HEK293 (cell line): ENCODE data around the gene GSTM4.
"Not testable (repeated sequence)": the region's sequence is repeated elsewhere in the genome, so short reads cannot be mapped to it uniquely, and the experiment has no call there.

ENCODE experiments used
- CTCF ChIA-PET: fragments of 350-600 bp; formaldehyde crosslinking; extraction: SDS; loops from one replicate; lab custom pipeline; 2021; ENCODE audit warnings: antibody characterized with exemption; lab: Yijun Ruan, JAX
- POLR2A ChIA-PET: fragments of 300-600 bp; formaldehyde crosslinking; extraction: SDS; loops from one replicate; lab custom pipeline; 2020; ENCODE audit warnings: antibody characterized with exemption, inconsistent platforms; lab: Yijun Ruan, JAX
- H3K27ac ChIP-seq: fragments of 200-500 bp; sonication (Bioruptor generic); 2 replicates; pipeline ENCODE4 v1.5.1; 2014; ENCODE audit warnings: low read depth, low read length, control low read depth, inconsistent platforms; ENCODE audit errors: extremely low read depth
- H3K36me3 ChIP-seq, 2 experiments: fragments of 200-500 bp in 1 of 2; sonication (Bioruptor generic) in 1 of 2; 1 replicate in 1 of 2; 2 replicates in 1 of 2; pipeline ENCODE4 v1.5.1; 2014 to 2017; ENCODE audit warnings: inconsistent platforms in 2 of 2, low read length in 2 of 2; ENCODE audit not compliant: control insufficient read depth in 2 of 2, insufficient read depth in 1 of 2
- H3K4me1 ChIP-seq: fragments of 200-500 bp; sonication (Bioruptor generic); 2 replicates; pipeline ENCODE4 v1.5.1; 2014; ENCODE audit warnings: mild to moderate bottlenecking, low read length, inconsistent platforms; ENCODE audit not compliant: control insufficient read depth, insufficient read depth
- H3K4me3 ChIP-seq: 2 replicates; pipeline ENCODE4 v1.5.1; 2011; ENCODE audit warnings: low read depth, mild to moderate bottlenecking, control low read depth, low read length, moderate library complexity
- H3K9me3 ChIP-seq: fragments of 200-500 bp; sonication (Bioruptor generic); 2 replicates; pipeline ENCODE4 v1.5.1; 2014; ENCODE audit warnings: low read depth, low read length, inconsistent platforms; ENCODE audit not compliant: control insufficient read depth, insufficient read depth
- GLI2 ChIP-seq: fragments of 450-650 bp; formaldehyde crosslinking; IDR thresholded peaks from 2 replicates; pipeline ENCODE4; 2017; ENCODE audit warnings: missing biosample characterization, missing genetic modification characterization, low read depth, borderline replicate concordance
- GLIS2 ChIP-seq: fragments of 450-650 bp; formaldehyde crosslinking; IDR thresholded peaks from 2 replicates; pipeline ENCODE4 v1.5.1; 2016; ENCODE audit warnings: missing biosample characterization, missing genetic modification characterization
- KLF9 ChIP-seq: fragments of 450-650 bp; formaldehyde crosslinking; IDR thresholded peaks from 2 replicates; pipeline ENCODE4 v1.5.1; 2016; ENCODE audit warnings: missing biosample characterization, missing genetic modification characterization, low read depth
- PATZ1 ChIP-seq: fragments of 450-650 bp; formaldehyde crosslinking; IDR thresholded peaks from 2 replicates; pipeline ENCODE4 v1.5.1; 2016; ENCODE audit warnings: missing biosample characterization, missing genetic modification characterization
- WT1 ChIP-seq: fragments of 450-650 bp; formaldehyde crosslinking; IDR thresholded peaks from 2 replicates; pipeline ENCODE4 v1.5.1; 2016; ENCODE audit warnings: missing biosample characterization, missing genetic modification characterization
- YY1 ChIP-seq: fragments of 450-650 bp; formaldehyde crosslinking; IDR thresholded peaks from 2 replicates; pipeline ENCODE4 v1.5.1; 2018; ENCODE audit warnings: missing biosample characterization, missing genetic modification characterization
- ZBTB21 ChIP-seq: fragments of 450-650 bp; formaldehyde crosslinking; IDR thresholded peaks from 2 replicates; pipeline ENCODE4 v1.5.1; 2017; ENCODE audit warnings: missing biosample characterization, missing genetic modification characterization
- ZBTB7A ChIP-seq: fragments of 450-650 bp; formaldehyde crosslinking; IDR thresholded peaks from 2 replicates; pipeline ENCODE4 v1.5.1; 2016; ENCODE audit warnings: low read depth, missing biosample characterization, missing genetic modification characterization
- ZIC2 ChIP-seq: fragments of 450-650 bp; formaldehyde crosslinking; IDR thresholded peaks from 2 replicates; pipeline ENCODE4 v1.5.1; 2016; ENCODE audit warnings: missing biosample characterization, missing genetic modification characterization
- ZNF114 ChIP-seq: fragments of 450-650 bp; formaldehyde crosslinking; IDR thresholded peaks from 2 replicates; pipeline ENCODE4 v1.5.0; 2017; ENCODE audit warnings: missing biosample characterization, missing genetic modification characterization
- ZNF174 ChIP-seq: fragments of 450-650 bp; formaldehyde crosslinking; IDR thresholded peaks from 2 replicates; pipeline ENCODE4 v1.5.0; 2017; ENCODE audit warnings: missing biosample characterization, mild to moderate bottlenecking, missing genetic modification characterization
- ZNF433 ChIP-seq: fragments of 450-650 bp; formaldehyde crosslinking; IDR thresholded peaks from 2 replicates; pipeline ENCODE4 v1.5.1; 2016; ENCODE audit warnings: missing biosample characterization, missing genetic modification characterization, low read depth
- ZNF549 ChIP-seq: fragments of 450-650 bp; IDR thresholded peaks from 2 replicates; pipeline ENCODE4 v1.5.1; 2018; ENCODE audit warnings: missing biosample characterization, missing genetic modification characterization, mild to moderate bottlenecking, inconsistent platforms, moderate library complexity
- ZNF560 ChIP-seq: fragments of 450-650 bp; formaldehyde crosslinking; IDR thresholded peaks from 2 replicates; pipeline ENCODE4 v1.5.1; 2017; ENCODE audit warnings: missing biosample characterization, missing genetic modification characterization, borderline replicate concordance
- ZNF580 ChIP-seq: fragments of 450-650 bp; formaldehyde crosslinking; IDR thresholded peaks from 2 replicates; pipeline ENCODE4 v1.5.1; 2016; ENCODE audit warnings: missing biosample characterization, missing genetic modification characterization
- ZNF623 ChIP-seq: fragments of 450-650 bp; formaldehyde crosslinking; IDR thresholded peaks from 2 replicates; pipeline ENCODE4 v1.5.1; 2016; ENCODE audit warnings: missing biosample characterization, missing genetic modification characterization
- ZNF624 ChIP-seq: fragments of 450-650 bp; formaldehyde crosslinking; IDR thresholded peaks from 2 replicates; pipeline ENCODE4 v1.5.1; 2017; ENCODE audit warnings: missing biosample characterization, missing genetic modification characterization
- ZNF654 ChIP-seq: fragments of 450-650 bp; formaldehyde crosslinking; IDR thresholded peaks from 2 replicates; pipeline ENCODE4 v1.5.1; 2016; ENCODE audit warnings: low read depth, missing biosample characterization, missing genetic modification characterization
- ZNF791 ChIP-seq: fragments of 450-650 bp; formaldehyde crosslinking; IDR thresholded peaks from 2 replicates; pipeline ENCODE4 v1.5.1; 2016; ENCODE audit warnings: missing biosample characterization, missing genetic modification characterization
- ZSCAN4 ChIP-seq: fragments of 450-650 bp; formaldehyde crosslinking; IDR thresholded peaks from 2 replicates; pipeline ENCODE4 v1.5.1; 2017; ENCODE audit warnings: missing biosample characterization, missing genetic modification characterization

The GSTM4 gene

GRCh38 chr1:109687641-109688499 is 32.0 kb downstream of the GSTM4 start, which contains the start of gene GSTM1:
Gene GSTM1 (plus strand): TSS chr1:109687817. CDS start chr1:109687874, 57 bp downstream.
- Histone ChIP-seq H3K36me3 (no peaks in the 10 kb centered on the region), H3K27ac (no peak within 1 kb of the TSS), H3K4me1 (no peaks in the 10 kb centered on the region)
- CTCF ChIA-PET = no interaction called here
- TF ChIP-seq ZNF624 (tag by site-specific recombination) (no peak), ZBTB7A (tag by site-specific recombination) (no peak), ZNF114 (tag by site-specific recombination) (no peak), ZNF433 (tag by site-specific recombination) (no peak), WT1 (no peak), ZNF623 (no peak), ZNF549 (tag by site-specific recombination) (no peak), ZIC2 (tag by site-specific recombination) (no peak)
- TF ChIP-seq, all 188 proteins: peak for 0
- H3K9me3 ChIP-seq = no peaks in the 10 kb centered on the region
- no peak within 1 kb of the TSS for H3K4me3 ChIP-seq
- POLR2A ChIA-PET = no interaction called here

- no peak overlapping the region for H3K27ac ChIP-seq
- no peak for TF ChIP-seq KLF9 (tag by site-specific recombination)
- no peak for TF ChIP-seq ZNF624 (tag by site-specific recombination)
- no peak for TF ChIP-seq PATZ1
- no peak for TF ChIP-seq ZNF654 (tag by site-specific recombination)
- TF ChIP-seq ZNF791 = no peak
- no peak for TF ChIP-seq ZNF560 (tag by site-specific recombination)
- TF ChIP-seq ZSCAN4 (tag by site-specific recombination) = no peak
- no peak for TF ChIP-seq GLIS2 (tag by site-specific recombination)
- CTCF ChIA-PET = no interaction called here
- no peaks in the 10 kb centered on the region for H3K4me1 ChIP-seq
- no peak overlapping the region for H3K4me3 ChIP-seq
- no peaks in the 10 kb centered on the region for H3K36me3 ChIP-seq
- no peaks in the 10 kb centered on the region for H3K9me3 ChIP-seq
- POLR2A ChIA-PET = no interaction called here
Measured at GRCh38 chr1:109689844-109690405, 34.0 kb downstream of the GSTM4 start.

- no peaks in the 10 kb centered on the region for H3K36me3 ChIP-seq
- no peaks in the 10 kb centered on the region for H3K9me3 ChIP-seq
- ChIA-PET POLR2A (no interaction called here), CTCF (no interaction called here)
- H3K27ac ChIP-seq = no peak overlapping the region
- H3K4me3 ChIP-seq = no peak overlapping the region
- no peak for TF ChIP-seq ZNF174
- TF ChIP-seq GLI2 (tag by site-specific recombination) = no peak
- TF ChIP-seq ZBTB21 (tag by site-specific recombination) = no peak
- no peak for TF ChIP-seq YY1 (tag by site-specific recombination)
- TF ChIP-seq GLIS2 (tag by site-specific recombination) = no peak
- no peak for TF ChIP-seq ZNF580 (tag by site-specific recombination)
- TF ChIP-seq, all 188 proteins: peak for 0
- H3K4me1 ChIP-seq = no peaks in the 10 kb centered on the region
Measured at GRCh38 chr1:109691759-109692158, 35.9 kb downstream of the GSTM4 start.

GRCh38 chr1:109694400-109694799 is 38.5 kb downstream of the GSTM4 start:
- H3K4me3 ChIP-seq, POLR2A ChIA-PET, H3K27ac ChIP-seq, H3K36me3 ChIP-seq, H3K9me3 ChIP-seq, CTCF ChIA-PET, H3K4me1 ChIP-seq: not testable (repeated sequence)

- H3K27ac ChIP-seq, H3K4me1 ChIP-seq, H3K36me3 ChIP-seq, H3K9me3 ChIP-seq, POLR2A ChIA-PET, CTCF ChIA-PET, H3K4me3 ChIP-seq: not testable (repeated sequence)
Measured at GRCh38 chr1:109695138-109695537, 39.2 kb downstream of the GSTM4 start.
